GM23338 (cell line): ENCODE results near the gene TPMT.

Experiments
- CTCF ChIP-seq, 2 experiments: fragments of 200-600 bp in 1 of 2; sonication (generic) in 1 of 2; conservative IDR thresholded peaks; 2 replicates each; pipeline versions ENCODE4 v1.5.1 to v1.6.1; 2016 to 2017; ENCODE audit warnings: antibody characterized with exemption in 2 of 2, low read depth in 2 of 2, mild to moderate bottlenecking in 2 of 2, moderate library complexity in 1 of 2
- EZH2 ChIP-seq: fragments of 200-600 bp; sonication (generic); IDR thresholded peaks from one replicate; pipeline ENCODE4 v1.8.0; 2017; ENCODE audit warnings: antibody characterized with exemption, mild to moderate bottlenecking, low read depth; ENCODE audit not compliant: unreplicated experiment
- EZH2phosphoT487 ChIP-seq: fragments of 200-600 bp; sonication (generic); IDR thresholded peaks from one replicate; pipeline ENCODE4 v1.8.1; 2018; ENCODE audit warnings: antibody characterized with exemption; ENCODE audit not compliant: unreplicated experiment
- POLR2AphosphoS5 ChIP-seq: IDR thresholded peaks from 2 replicates; pipeline ENCODE4 v1.6.1; 2016; ENCODE audit warnings: antibody characterized with exemption, low read depth
- REST ChIP-seq: IDR thresholded peaks from one replicate; pipeline ENCODE4 v1.6.1; 2018; ENCODE audit warnings: antibody characterized with exemption; ENCODE audit not compliant: unreplicated experiment
- ZNF462 ChIP-seq: fragments of 250-450 bp; sonication (Bioruptor Pico); IDR thresholded peaks from 2 replicates; pipeline ENCODE4 v1.5.0; 2020; ENCODE audit warnings: mild to moderate bottlenecking, moderate library complexity

GRCh38 chr6:18138906-18139305 lies 16.0 kb downstream of the TPMT start:
- TF ChIP-seq CTCF (conservative IDR thresholded peaks at IDR 0.05; ENCODE audit: low read depth in 2 of 2) (peak; percentile 23 to 49; a peak in 3 of 4 replicates), POLR2AphosphoS5 (no peak), REST (no peak), EZH2 (no peak), ZNF462 (no peak), EZH2phosphoT487 (no peak)
